ENCODE measurements around the gene TEX101.

Gene TEX101

DNA sequence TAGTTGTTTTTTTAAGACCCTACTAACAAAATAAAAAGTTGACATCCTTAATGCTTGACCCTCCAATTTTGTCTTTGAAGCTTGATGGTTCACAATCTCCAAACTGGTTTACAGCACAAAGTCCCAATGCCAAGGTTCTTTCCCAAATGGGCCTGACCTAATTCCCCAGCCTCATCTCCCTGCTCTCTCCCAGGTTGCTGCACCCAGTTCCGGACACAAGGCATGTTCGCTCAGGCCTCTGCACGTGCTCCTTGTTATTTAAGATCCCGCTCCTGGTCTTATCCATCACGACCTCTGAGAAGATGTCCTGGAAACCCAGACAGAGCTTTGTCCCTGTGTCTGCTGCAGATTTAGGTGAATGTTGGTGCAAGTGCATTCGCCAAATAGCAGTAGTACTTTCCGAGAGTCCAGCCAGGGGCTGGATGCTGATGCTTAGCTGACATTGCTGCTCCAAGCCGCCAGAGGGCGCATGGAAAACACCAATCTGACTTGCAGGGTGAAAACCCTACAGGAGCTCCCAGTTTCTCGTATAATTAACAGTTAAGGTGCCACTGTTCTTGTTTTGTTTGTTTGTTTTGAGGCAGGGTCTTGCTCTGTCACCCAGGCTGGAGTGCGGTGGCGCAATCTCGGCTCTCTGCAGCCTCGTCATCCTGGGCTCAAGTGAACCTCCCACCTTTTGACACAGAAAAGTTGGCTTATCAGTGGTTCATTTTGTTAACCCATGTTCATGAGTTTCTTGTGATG, 32.2 kb downstream of the TEX101 start:
- peak; percentile 95 for TF ChIP-seq CTCF (IDR thresholded peaks at IDR 0.05; ENCODE audit: insufficient read depth, missing control alignments)
- FAIRE-seq, result no peak
- peak; percentile 51 for DNase-seq (ENCODE audit: insufficient read length, low spot score)

DNA sequence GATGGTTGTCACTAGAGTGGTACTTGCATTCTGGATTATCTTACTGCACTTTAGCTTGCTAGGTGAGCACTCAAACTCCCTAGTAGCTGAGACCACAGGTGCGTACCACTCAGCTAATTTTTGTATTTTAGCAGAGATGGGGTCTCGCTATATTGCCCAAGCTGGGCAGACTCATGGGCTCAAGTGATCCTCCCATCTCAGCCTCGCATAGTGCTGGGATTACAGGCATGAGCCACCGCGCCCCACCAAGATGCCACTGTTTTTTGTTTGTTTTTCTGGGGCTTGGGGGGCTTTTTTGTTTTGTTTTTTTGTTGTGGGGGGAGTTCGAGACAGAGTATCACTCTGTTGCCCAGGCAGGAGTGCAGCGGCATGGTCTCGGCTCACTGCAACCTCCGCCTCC, 33.0 kb downstream of the TEX101 start:
- DNase-seq (ENCODE audit: insufficient read length, low spot score) (no peak), FAIRE-seq (no peak)
- no peak for TF ChIP-seq CTCF (IDR thresholded peaks at IDR 0.05; ENCODE audit: insufficient read depth, missing control alignments)

DNA sequence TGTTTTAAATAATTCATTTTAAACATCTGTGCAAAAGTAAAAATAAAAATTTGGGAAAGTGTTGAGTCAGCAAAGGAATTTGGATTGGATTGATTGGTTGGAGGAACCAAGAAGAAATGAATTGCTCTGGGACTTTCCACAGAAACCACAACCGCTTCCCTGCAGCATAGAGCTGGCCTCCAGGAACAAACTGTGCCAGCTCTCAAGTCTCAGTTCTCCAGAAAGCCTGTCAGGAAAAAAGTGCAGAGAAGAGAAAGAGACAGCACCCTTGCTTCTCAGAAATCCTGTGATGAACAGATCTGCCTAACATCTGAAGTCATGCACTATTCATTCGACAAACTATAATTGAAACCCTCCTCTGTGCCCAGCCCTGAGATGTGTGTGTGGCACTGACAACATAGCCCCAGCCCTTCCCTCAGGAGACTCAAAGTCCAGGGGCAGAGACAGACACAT, 35.9 kb downstream of the TEX101 start:
- FAIRE-seq (no peak), DNase-seq (ENCODE audit: insufficient read length, low spot score) (no peak)
- no peak for TF ChIP-seq CTCF (IDR thresholded peaks at IDR 0.05; ENCODE audit: insufficient read depth, missing control alignments)

DNA sequence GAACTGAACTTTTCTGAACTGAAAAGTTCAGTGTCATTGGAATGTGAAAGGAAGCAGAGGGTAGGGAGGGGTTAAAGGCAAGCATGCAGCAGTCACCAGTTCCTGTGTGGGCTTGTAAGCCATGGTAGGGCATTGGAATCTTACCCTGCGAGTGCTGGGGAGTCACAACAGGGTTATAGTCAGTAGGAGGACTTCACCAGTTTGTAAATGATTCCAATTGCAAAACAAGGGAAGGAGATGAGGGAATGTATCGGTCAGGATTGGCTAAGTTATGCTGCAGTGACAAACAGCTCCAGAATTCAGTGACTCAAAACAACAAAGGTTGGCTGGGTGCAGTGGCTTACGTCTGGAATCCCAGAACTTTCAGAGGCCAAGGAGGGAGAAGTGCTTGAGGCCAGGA, 37.9 kb downstream of the TEX101 start:
- no peak for TF ChIP-seq CTCF (IDR thresholded peaks at IDR 0.05; ENCODE audit: insufficient read depth, missing control alignments)
- DNase-seq (ENCODE audit: insufficient read length, low spot score), result no peak
- no peak for FAIRE-seq

- DNase-seq (ENCODE audit: insufficient read length, low spot score) (no peak), FAIRE-seq (no peak)
- no peak for TF ChIP-seq CTCF (IDR thresholded peaks at IDR 0.05; ENCODE audit: insufficient read depth, missing control alignments)
These were observed 39.3 kb downstream of the TEX101 start for GRCh38 chr19:43454031-43454430.

GRCh38 chr19:43455321-43456113, 40.8 kb downstream of the TEX101 start:
- TF ChIP-seq CTCF (IDR thresholded peaks at IDR 0.05; ENCODE audit: insufficient read depth, missing control alignments), result no peak
- no peak for DNase-seq (ENCODE audit: insufficient read length, low spot score)
- no peak for FAIRE-seq

DNA sequence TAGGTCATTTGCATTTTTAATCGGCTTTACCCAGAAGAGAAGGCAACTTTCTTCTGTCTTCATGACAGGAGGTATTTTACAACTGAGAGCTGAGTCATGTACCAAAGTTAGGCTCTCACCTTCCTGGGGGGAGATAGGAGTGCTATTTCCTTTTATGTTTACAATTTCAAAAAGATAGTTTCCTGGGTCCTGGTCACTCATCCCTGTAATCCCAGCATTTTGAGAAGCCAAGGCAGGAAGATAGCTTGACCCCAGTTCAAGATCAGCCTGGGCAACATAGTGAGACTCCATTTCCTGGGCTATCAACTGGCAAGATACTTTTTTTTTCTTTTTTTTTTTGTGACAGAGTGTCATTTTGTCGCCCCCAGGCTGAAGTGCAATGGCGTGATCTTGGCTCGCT, 43.1 kb downstream of the TEX101 start:
- FAIRE-seq, result no peak
- no peak for DNase-seq (ENCODE audit: insufficient read length, low spot score)
- no peak for TF ChIP-seq CTCF (IDR thresholded peaks at IDR 0.05; ENCODE audit: insufficient read depth, missing control alignments)

All from D721Med (cell line).